OCI-LY3 (cell line): ENCODE results near the gene ADCY7.

Experiments
- H2AFZ ChIP-seq: fragments of 200-600, 300-600 bp; shearing (Covaris generic); 2 replicates; pipeline ENCODE4 v1.6.0; 2014; ENCODE audit warnings: antibody characterized with exemption, low read depth, low read length
- H3K27ac ChIP-seq: fragments of 200-600, 300-600 bp; sonication (generic); 2 replicates; pipeline ENCODE4 v1.5.1; 2014; ENCODE audit warnings: mild to moderate bottlenecking, low read length, moderate library complexity, mixed read lengths
- H3K27me3 ChIP-seq: fragments of 200-600, 300-600 bp; sonication (generic); 2 replicates; pipeline ENCODE4 v1.6.1; 2014; ENCODE audit warnings: low read depth, low read length, mixed read lengths
- H3K36me3 ChIP-seq: fragments of 200-600, 300-600 bp; sonication (generic); replicated peaks from 2 replicates; pipeline ENCODE3; 2014; ENCODE audit warnings: low read depth, low read length, mixed read lengths
- H3K4me1 ChIP-seq: fragments of 300-600, 200-600 bp; sonication (generic); 2 replicates; pipeline ENCODE4 v1.6.1; 2014; ENCODE audit warnings: low read length, mixed read lengths
- H3K4me2 ChIP-seq: fragments of 200-600, 300-600 bp; sonication (generic); 2 replicates; pipeline ENCODE4 v1.6.1; 2014; ENCODE audit warnings: low read length, mixed read lengths
- H3K4me3 ChIP-seq: fragments of 300-600, 200-600 bp; sonication (generic); 2 replicates; pipeline ENCODE4 v1.5.1; 2014; ENCODE audit warnings: antibody characterized with exemption, mild to moderate bottlenecking, low read length, moderate library complexity
- H3K79me2 ChIP-seq: fragments of 300-600, 200-600 bp; shearing (Covaris generic); 2 replicates; pipeline ENCODE4 v1.6.1; 2014; ENCODE audit warnings: mild to moderate bottlenecking, low read length, mixed read lengths
- H3K9ac ChIP-seq: fragments of 300-600, 200-600 bp; shearing (Covaris generic); 2 replicates; pipeline ENCODE4 v1.6.0; 2014; ENCODE audit warnings: mild to moderate bottlenecking, low read length, moderate library complexity
- H3K9me3 ChIP-seq: fragments of 200-600, 300-600 bp; shearing (Covaris generic); 2 replicates; pipeline ENCODE4 v1.6.1; 2014; ENCODE audit warnings: low read length, mixed read lengths; ENCODE audit not compliant: insufficient read depth
- H4K20me1 ChIP-seq: fragments of 200-600, 300-600 bp; sonication (generic); 2 replicates; pipeline ENCODE4 v1.6.1; 2016; ENCODE audit warnings: low read length, mixed read lengths; ENCODE audit not compliant: insufficient read depth
- CTCF ChIP-seq: fragments of 200-600, 300-600 bp; sonication (generic); IDR thresholded peaks from 2 replicates; pipeline ENCODE4 v1.5.1; 2014; ENCODE audit warnings: antibody characterized with exemption, low read length, low read depth
- EZH2phosphoT487 ChIP-seq: fragments of 200-600 bp; shearing (Covaris generic); IDR thresholded peaks from 2 replicates; pipeline ENCODE4 v1.6.1; 2018; ENCODE audit warnings: antibody characterized with exemption, mixed run types, low read depth

ADCY7 gene

GRCh38 chr16:50365791-50366575 is 99.6 kb downstream of the ADCY7 start:
- Histone ChIP-seq H3K79me2 (peaks cover 65% of the 10 kb centered on the region), H3K4me2 (no peak overlapping the region), H4K20me1 (peaks cover 7% of the 10 kb centered on the region; the same call in 1 of the 2 replicates), H3K9ac (no peak overlapping the region), H3K36me3 (peaks cover 43% of the 10 kb centered on the region), H3K27ac (no peak overlapping the region), H3K27me3 (no peaks in the 10 kb centered on the region), H3K9me3 (no peaks in the 10 kb centered on the region), H3K4me1 (peaks cover 23% of the 10 kb centered on the region), H3K4me3 (no peak overlapping the region), H2AFZ (no peak overlapping the region)
- no peak for TF ChIP-seq EZH2phosphoT487
- TF ChIP-seq CTCF: no peak
